Activated CD4-positive, CD25-positive, alpha-beta regulatory T cell treated with anti-CD3 and anti-CD28 coated beads, Interleukin-2, amount 50 U/mL, for 72 hours (primary cell): ENCODE measurements around the gene B4GALNT2.
"Not testable (repeated sequence)": the region's sequence is repeated elsewhere in the genome, so short reads cannot be mapped to it uniquely, and the experiment has no call there.

ENCODE experiments used
- DNase-seq: peaks from one replicate; pipeline ENCODE4 v3.0.0; 2021

The B4GALNT2 gene

DNA sequence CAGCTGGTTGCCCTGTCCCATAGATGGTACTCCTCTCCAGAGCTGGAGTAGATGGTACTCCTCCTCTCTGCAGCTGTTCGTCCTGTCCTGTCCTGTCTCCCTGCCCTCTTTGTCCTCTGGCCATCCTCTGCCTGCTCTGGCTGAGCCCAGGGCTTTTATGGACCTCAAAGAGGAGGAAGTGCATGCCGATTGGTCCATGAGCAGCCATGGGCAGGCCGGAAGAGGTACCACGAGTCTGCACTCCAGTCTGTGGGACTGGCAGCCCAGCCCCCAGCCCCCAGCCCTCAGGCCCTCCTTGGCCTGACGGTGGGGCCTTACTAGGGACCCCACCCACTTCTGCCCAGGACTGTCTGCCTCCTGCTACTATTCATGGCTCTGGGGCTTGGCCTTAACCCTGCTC lies 50.8 kb downstream of the B4GALNT2 start:
- no peak for DNase-seq

DNA sequence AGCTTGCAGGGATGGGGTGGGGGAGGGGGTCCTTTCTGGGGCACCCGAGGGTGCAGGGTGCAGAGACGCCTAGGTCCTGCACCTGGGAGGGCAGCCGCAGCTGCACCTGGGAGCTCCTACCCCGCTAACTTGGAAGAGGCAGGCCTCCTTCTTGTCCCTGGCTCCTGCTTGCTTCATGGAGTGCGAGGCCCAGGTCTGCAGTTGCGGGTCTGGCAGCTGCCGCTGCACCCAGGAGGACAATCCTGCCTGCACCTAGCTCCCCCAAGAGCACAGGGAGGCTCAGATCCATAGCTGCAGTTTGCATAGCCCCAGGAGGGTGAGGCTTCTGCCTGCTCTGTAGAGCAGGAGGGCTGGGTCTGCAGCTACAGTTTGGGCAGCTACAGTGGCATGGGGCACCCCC lies 51.2 kb downstream of the B4GALNT2 start:
- DNase-seq: no peak

DNA sequence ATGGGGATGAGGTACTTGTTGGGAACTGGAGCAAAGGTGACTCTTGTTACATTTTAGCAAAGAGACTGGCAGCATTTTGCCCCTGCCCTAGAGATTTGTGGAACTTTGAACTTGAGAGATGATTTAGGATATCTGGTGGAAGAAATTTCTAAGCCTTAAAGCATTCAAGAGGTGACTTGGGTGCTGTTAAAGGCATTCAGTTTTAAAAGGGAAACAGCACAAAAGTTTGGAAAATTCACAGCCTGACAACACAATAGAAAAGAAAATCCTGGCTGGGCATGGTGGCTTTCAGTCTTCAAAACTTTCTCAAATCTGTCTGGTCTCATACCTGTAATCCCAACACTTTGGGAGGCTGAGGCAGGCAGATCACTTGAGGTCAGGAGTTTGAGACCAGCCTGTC lies 52.0 kb downstream of the B4GALNT2 start:
- not testable (repeated sequence) for DNase-seq

DNA sequence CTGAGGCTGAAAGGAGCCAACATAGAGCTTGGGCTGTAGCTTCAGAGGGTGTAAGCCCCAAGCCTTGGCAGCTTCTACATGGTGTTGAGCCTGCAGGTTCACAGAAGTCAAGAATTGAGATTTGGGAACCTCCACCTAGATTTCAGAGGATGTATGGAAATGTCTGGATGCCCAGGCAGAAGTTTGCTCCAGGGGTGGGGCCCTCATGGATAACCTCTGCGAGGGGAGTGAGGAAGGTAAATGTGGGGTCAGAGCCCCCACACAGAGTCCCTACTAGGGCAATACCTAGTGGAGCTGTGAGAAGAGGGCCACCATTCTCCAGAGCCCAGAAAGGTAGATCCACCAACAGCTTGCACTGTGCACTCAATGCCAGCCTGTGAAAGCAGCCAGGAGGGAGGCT lies 52.8 kb downstream of the B4GALNT2 start:
- DNase-seq: not testable (repeated sequence)

DNA sequence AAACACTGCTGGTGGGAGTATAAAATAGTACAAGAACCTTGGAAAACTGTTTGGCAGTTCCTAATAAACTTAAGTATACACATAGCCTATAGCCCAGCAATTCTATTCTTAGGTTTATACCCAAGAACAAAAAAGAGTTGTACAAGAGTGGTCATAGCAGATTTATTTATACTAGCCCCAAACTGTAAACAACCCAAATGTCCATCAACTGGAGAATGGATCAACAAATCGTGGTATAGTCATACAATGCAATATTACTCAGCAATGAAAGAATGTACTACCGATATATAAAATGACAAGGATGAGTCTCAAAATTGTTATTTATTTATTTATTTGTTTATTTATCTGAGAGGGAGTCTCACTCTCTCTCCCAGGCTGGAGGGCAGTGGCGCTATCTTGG lies 54.7 kb downstream of the B4GALNT2 start:
- DNase-seq: no peak

DNA sequence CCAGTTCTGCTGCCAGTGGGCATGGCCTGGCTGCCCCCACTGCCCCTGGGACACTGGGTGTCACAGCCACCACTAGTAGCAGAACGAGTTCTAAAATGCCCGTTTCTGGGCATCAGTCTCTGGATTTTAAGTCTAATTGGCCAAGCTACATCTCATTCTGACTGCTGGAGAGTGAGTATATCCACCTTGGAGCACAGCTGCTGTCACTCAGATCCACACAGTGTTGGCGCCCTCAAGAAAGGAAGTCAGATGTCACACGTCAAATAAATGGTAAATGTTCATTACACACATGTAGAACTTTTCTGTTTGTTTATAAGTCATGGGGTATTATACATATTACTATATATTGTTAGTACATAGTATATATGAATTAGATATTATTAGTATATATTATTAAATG lies 58.4 kb downstream of the B4GALNT2 start:
- DNase-seq: no peak

DNA sequence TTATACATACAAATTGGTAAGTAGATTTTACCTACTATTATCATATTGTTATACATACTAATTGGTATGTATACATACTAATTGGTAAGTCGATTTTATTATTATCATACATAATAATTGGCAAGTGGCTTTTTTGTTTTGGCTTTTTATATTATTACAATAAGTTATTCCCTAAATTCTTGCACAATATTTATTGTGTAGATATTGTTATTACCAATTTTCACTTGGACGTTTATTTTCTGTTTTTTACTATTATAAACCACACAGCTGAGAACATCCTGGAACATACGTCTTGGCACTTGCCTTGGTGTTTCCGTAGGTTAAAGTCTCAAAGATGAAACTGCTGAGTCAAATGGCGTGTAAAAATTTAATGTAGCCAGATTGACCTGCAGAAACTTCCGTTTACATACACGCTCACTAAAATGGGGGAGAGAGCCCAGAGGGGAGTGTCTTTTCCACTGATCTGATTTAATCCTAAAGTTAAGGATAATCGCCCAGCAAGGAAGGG lies 58.9 kb downstream of the B4GALNT2 start:
- no peak for DNase-seq

DNA sequence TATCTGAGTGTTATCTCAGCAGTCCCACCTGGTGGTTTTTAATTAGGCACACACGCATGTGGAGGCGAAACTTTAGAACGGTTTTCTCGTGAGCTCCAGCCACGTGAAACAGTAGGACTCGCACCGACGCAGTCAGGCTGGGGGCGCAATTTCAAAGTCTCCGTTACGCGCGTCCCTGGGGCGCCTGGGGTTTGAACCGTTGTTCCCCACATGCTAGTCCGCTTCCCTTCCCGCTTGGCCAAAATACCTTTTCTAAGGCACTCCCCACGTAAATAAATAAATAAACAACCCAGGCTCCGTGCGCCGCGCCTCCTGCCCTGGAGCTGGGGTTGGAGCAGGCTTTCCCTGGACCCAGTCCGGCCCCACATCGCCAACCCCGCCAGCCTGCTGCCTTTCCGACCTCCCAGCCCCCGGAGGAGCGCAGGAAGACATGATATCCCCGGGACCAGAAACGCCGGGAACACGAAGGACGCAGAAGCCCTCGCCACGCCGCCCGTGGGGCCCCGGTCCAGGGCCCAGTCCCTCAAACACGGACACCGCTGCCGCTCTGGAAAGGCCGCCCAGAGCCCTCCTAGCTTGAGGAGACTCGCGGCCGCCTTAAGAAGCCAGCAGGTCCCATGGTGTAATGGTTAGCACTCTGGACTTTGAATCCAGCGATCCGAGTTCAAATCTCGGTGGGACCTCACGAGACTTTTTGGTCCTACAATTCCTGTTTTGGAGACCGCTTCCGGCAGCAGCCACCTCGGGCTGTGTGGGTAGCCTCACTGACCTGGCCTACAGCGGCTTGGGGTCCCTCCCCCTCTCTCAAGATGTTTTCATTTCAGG lies 59.6 kb downstream of the B4GALNT2 start:
- peak; percentile 98 for DNase-seq

DNA sequence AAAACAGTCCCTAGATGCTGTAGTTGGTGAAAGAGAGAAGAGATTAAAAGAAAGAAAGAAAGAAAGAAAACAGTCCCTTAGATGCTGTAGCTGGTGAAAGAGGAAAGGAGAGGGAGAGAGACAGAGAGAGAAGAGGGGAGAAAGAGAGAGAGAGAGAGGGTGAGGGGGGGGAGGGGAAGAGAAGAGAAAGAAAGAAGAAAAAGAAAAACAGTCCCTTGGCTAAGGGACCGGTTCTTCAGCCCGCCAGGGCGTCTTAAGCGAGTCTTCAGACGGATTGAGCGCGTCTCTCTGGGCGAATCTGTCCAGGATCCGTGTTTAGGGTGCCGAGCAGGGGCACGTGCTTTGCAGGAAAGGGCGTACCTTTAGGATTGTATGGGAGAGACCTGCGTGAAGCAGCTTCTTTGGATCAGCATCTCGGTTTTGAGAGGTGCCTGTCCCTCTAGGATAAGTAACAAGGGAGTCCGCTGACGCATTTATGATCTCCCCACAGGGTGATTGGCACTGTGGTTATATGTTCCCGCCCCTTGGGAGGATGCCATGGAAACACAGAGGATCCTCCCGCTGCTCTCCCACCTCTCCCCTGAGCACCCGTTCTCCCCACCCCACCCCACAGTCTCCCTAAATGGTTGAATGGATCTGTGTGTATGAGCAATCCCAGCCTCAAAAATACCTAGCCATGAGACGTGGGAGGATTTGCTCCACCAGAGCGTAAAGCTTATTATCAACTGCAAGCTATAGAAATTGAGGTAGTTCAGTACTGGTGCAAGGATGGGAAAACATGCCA lies 61.1 kb downstream of the B4GALNT2 start:
- no peak for DNase-seq

DNA sequence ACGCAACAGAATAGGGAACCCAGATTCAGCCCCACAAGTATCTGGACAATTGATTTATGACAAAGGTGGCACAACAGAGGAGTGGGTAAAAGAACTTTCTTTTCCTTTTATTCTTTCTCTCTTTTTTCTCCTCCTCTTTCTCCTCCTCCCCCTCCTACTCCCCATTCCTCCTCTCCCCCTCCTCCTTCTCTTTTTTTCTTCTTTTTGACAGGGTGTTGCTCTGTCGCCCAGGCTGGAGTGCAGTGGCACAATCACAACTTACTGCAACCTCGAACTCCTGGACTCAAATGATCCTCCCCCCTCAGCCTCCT lies 61.7 kb downstream of the B4GALNT2 start:
- no peak for DNase-seq

DNA sequence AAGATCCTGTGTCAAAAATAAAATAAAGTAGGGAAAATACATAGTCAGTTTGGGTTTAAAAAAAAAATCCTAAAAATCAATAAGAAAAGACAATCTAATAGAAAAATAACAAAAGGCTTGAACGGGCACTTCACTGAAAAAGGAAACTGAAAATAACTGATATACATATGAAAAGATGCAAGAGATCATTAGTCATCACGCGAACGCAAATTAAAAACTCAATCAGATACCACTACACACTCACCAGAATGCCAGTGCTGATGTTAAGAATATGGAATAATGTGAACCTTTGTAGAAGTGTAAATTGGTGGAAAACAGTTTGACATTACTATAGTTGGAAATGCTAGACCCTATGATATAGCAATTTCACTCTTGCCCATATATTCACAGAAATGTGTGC lies 63.2 kb downstream of the B4GALNT2 start:
- DNase-seq: no peak

DNA sequence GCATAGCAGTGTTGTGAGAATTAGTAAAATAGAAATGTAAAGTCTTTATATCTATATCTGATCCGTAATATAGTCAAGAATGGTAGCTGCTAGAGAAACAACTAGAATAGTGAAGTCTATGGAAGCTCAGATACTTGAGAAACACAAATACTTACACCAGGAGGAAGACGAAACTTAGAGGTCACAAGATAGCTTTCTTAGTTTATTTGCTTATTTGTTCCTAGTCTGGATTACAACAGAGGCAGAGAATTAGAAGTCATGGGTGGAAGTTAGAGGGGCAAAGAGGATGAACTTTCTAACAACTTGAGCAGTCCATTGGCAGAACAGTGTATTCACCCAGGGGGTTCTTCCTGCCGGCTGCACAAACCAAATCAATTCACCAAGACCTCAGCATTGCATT lies 64.0 kb downstream of the B4GALNT2 start:
- no peak for DNase-seq

DNA sequence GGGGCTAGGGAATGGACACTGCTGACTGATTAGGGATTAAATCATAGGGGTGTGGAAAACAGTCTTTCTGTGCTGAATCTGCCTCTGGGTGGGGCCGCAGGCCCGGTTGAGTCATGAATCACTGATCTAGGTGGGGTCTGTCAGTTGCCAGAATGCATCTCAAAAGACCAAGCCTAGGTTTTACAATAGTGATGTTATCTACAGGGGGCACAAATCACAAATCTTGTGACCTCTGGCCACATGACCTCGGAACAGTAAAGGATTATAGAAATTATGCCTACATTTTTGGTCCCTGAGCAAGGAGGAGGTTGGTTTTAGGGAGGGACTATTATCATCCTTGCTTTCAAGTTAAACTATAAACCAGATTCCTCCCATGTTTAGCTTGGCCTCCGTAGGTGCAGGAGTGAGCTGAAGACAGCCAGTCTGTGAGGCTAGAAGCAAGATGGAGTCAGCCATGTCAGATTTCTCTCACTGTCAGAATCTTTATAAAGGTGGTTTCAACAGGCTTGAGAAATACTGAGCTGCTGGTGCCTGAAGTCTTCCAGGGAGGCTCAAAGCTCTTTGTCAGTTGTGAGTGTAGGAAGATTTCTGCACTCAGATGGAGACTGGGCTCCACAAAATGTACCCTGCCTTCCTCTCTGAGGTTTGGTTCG lies 64.9 kb downstream of the B4GALNT2 start:
- no peak for DNase-seq

DNA sequence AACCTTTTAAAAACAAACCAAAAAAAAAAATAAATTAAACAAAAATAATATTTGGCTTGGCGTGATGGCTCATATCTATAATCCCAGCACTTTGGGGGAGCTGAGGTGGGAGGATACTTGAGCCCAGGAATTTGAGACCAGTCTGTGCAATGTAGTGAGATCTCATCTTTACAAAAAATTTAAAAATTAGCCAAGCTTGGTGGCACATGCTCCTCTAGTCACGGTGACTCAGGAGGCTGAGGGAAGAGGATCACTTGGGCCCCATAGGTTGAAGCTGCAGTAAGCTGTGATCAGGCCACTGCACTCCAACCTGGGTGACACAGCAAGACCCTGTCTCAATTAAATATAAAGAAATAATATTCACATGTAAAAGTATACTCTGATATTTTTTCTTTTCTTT lies 65.6 kb downstream of the B4GALNT2 start:
- DNase-seq: no peak

DNA sequence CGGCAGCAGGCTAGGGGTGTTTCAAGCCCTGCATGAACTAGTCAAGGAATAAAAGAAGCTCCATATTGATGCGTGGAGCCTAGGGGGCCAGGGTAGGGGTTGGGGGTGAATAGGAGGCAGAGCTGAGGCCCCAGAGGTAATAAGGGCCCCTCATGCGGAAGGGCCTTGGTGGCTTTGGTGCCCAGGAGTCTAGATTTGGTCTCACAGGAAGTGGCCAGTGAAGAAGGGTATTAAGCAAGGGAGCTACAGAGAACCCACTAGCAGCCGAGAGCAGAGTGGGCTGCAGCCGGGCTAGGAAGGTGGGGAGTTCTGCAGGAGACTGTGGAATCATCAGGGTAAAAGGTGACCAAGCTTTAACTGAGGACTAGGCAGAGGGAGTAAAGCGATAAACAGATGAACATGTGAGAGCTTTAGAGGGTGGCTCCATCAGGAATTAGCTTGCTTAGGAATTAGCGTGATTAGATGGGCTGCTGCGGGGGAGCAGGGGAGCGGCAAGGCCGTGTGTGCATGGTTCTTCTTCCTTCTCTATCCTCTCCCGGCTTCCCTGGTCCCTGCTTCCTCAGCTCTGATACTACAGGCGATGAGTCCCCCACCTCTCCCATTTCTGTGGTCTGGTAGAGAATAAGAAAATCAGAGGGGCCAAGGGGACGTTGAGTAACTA lies 68.0 kb downstream of the B4GALNT2 start:
- no peak for DNase-seq

DNA sequence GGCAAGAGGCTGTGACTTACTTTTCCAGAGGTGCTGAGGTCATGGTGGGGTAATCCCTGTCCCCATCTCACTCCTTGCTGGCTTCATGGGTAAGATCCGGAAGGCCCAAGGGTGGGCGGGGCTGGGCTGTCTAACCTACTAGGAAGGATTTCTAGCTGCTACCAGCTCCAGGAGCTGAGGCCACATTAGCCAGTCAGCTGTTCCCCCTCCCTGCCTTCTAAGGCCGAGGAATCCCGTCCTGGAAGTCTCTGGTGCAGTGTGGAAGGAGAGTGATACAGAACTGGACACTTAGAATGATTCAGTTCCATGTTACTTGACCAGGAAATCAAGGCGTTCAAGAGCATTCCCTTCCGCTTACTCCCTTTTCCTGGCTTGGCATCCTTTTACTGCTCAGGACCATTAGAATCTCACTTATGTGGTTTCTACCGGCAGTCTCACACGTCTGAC lies 68.9 kb downstream of the B4GALNT2 start:
- DNase-seq: no peak

DNA sequence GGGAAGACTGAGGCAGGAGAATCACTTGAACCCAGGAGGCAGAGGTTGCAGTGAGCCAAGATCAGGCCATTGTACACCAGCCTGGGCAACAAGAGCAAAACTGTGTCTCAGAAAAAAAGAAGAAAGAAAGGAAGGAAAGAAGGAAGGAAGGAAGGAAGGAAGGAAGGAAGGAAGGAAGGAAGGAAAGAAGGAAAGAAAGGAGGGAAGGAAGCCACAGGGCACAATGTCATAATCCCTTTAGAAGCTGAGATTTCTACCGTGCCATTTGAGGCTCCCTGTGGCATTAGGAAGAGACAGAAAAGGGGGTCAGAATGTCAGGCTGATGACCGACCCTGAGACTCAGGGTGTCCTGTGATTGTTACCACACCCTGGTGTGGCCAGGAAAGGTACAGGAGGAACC lies 71.2 kb downstream of the B4GALNT2 start:
- no peak for DNase-seq

DNA sequence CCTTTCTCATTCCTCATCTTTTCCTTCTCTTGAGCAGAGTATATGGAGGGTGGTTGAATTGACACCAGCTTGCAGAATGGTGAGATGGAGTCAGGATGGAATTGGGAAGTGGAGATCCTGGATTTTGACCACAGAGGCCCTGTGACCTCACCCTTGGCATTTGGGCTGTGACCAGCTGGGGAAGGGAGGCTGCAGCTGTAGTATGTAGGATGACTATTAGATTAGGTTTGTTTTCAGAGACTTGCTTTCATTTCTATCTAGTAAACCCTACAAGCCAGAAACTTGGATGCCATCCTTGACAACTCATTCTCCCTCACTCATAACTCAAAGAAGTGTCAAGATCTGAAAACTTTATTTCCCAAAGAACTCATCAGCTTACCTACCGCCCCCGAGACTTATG lies 71.9 kb downstream of the B4GALNT2 start:
- DNase-seq: no peak

DNA sequence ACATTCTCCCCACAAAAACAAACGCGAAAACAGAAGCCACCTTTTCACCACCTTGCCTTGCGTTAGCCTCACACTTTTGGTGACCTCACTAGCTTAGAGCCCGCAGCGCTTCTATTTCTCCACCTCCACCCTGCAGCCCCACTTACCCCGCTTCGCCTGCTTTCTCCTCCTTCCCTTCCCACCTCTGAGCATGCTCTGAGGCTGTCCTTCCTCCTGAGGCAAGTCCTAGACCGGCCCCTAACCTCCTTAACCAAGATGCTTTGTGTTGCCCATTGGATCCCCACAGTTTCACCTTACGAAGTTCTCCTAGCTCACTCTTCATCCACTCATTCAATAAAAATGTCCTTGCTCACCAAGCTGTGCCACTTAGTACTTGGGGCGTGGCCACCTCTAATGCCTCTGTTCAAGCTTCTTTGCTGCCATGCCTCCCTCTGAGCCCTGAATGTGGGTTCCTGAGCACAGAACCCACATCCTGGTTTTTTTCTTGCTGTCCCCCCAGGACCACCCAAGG lies 76.5 kb downstream of the B4GALNT2 start:
- no peak for DNase-seq

DNA sequence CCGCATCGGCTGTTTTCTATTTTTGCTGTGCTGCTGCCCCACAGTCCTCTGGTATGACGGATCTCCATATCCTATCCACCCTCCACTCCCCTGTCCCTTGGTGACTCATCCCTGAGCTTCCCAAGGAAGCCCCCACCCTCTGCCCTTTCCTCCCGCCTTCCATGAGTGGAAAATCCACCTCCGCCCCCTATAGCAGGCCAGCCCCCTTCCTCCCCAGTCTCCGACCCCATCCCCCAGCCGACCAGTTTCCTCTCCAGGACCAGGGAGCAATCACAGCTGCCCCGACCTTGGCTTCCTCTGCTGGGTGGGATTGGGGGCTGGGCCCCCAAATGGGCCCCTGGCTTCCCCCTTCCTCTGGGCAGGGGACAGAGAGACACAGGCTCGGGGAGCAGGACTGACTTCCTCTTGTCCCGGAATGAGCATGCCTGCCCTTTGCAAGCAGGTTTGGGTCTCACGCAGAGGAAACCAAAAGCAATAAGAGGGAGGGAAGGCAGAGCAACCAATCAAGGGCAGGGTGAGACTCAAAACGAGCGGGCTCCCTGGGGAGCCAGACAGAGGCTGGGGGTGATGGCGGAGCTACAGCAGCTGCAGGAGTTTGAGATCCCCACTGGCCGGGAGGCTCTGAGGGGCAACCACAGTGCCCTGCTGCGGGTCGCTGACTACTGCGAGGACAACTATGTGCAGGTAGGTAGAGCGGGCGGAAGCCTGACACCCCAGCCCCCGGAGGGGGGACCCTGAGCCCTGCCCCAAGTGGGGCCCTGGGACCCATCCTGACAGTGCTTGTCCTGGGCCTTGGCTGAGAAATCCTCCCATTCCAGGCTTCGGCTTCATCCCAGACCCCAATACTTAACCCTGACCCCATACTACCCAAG lies 77.8 kb downstream of the B4GALNT2 start, which contains the start of the genes ABI3 and GNGT2:
Gene ABI3, plus strand, starts transcription at position 550 of the 872 bp plus-strand sequence. Its CDS starts 18 bp downstream, at position 568.
Gene GNGT2, minus strand, starts transcription at position 417 of the 872 bp plus-strand sequence. CDS start 3,152 bp downstream, outside the sequence.
- DNase-seq: peak; percentile 56

DNA sequence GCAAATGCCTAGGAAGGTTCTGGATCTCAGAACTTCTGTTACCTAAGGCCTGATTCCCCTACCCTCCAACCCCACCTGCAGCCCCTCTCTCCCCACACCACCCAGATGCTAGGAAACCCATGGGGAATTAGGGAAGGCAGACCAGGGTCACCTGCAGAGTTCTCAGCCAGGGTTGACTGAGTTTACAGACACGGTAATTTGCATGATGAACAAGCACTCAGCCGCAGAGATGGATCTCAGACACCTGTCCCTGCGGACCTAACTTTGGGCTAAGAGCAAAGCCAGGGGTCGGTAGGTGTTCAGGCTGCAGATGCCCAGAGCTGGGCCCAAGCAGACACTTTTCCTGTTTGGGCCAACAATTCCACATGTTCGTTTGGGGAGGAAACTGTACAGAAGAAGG lies 80.8 kb downstream of the B4GALNT2 start:
- no peak for DNase-seq

DNA sequence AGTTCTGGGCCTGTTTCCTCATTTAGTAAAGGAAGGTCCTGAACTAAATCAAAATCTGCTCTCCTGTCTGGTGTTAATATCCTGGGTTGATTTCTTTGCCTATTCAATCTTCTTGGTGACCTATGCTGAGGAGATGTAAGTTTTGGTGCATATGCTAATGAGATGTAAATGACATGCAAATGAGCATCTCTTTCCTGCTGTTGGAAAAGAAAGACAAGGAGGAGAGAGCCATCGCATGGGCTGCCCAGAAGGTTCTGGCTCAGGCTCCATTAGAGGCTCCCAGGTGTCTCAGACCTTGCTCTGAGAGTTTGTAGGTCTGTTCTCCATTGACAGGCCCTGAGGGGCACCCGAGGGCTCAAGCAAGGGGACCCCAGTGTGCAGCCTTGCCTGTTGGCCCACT lies 81.3 kb downstream of the B4GALNT2 start:
- DNase-seq: no peak
